ENCODE measurements around the gene CHGA.

The CHGA gene

DNA sequence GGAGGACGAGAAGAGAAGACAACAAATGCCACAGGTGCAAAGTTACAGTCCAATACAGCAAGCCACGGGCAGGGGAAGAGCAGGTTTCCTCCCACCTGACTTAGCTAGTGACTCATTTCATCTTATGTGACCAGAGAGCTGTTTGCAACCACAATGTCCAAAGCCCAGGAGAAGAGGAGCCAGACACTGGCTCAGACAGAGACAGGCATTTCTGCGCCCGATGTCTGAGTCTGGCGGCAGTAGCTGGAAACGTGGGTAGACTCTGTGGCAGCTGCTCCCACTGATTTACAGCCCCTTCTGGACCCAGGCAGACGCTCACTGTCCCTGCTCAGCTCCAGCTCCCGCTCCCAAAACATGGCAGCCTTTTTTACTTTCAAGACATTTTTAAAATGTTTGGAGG lies 60.0 kb downstream of the CHGA start:
- no peak for DNase-seq (ENCODE audit: low read depth in 2 of 2)

DNA sequence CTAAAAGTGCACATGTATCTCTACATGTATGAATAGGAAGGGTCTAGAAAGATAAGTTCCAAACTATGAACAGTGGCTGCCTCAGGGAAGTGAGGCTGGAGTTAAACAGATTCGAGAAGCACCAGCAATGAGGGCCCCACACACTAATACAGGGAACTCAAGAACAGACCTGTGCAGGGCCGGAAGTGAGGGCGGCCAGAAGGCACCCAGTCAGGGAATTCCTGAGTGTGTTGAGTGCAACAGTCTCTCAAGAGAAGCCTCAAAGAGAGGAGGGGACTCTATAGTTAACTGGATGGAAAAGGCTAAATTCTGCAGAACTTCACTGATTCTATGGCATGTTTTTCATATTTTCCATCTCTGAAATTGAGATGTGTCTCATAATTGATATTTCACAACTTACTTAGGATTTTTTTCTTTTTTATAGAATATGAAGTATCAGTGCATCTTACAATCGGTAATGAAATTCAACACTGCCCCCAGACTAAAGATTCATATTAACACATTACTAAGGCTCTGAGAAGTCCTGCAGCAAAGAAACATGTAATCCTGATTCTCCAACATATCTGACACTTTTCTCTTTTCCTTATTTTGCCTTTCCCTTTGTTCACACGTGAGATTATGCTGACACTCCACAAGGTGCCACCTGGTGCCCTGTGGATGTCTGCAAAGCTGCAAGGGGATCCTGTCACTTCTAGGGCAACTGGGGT lies 61.3 kb downstream of the CHGA start:
- DNase-seq (ENCODE audit: low read depth in 2 of 2) = no peak

Data from stimulated activated CD4-positive, alpha-beta T cell treated with anti-CD3 and anti-CD28 coated beads, Interleukin-4, amount 100 ng/mL, for 48 hours (primary cell).